ENCODE data around the gene TRIM8. TPM values are rescaled to one million over a fixed set of nuclear protein-coding genes. Genes with fewer than 3 reads are reported as not detected.

Gene TRIM8
- total and polyA plus RNA-seq, 2 of the 8 experiments (the other 6 are each of a cell fraction or from before 2014, with no cell fraction given) = 24.9 to 38.8 TPM

GRCh38 chr10:102650655-102651454 lies 6.6 kb downstream of the TRIM8 start:
- Histone ChIP-seq H3K23me2 (ENCODE audit: low read depth, low read length) (peaks cover 8% of the 10 kb centered on the region; the same call in 1 of the 2 replicates), H3K9ac (replicated peaks in 1 of 4; ENCODE audit: extremely low read depth in 1 of 4, low read depth in 3 of 4, low read length in 3 of 4) (no peak overlapping the region), H3K4me2 (ENCODE audit: insufficient read depth in 1 of 2, low read depth in 2 of 2, low read length in 2 of 2) (peak overlapping the region; percentile 19 to 60; a peak in 1 of 4 replicates), H3K14ac (ENCODE audit: insufficient read length) (no peak overlapping the region), H2BK12ac (ENCODE audit: low read depth, low read length) (peak overlapping the region; percentile 55; the same call in 1 of the 2 replicates), H3K79me1 (ENCODE audit: low read depth, low read length) (peaks cover 35% of the 10 kb centered on the region), H3K36me3 (ENCODE audit: control insufficient read depth in 2 of 4, insufficient read depth in 4 of 4, low read length in 3 of 4) (peaks cover 3 to 8% (median 8%) of the 10 kb centered on the region in 4 experiments; a peak in 5 of 8 replicates), H4K91ac (replicated peaks; ENCODE audit: insufficient read length, low read length) (peak overlapping the region; percentile 86), H3K27ac (ENCODE audit: low read depth, low read length) (peak overlapping the region; percentile 10; the same call in 1 of the 2 replicates), H3K79me2 (ENCODE audit: control insufficient read depth in 1 of 2, insufficient read depth in 2 of 2, low read length in 2 of 2) (peaks cover 0 to 77% of the 10 kb centered on the region in 2 experiments; a peak in 2 of 4 replicates), H3K56ac (replicated peaks; ENCODE audit: insufficient read length, low read depth, low read length) (no peak overlapping the region), H4K20me1 (replicated peaks in 1 of 2; ENCODE audit: control insufficient read depth in 1 of 2, insufficient read depth in 2 of 2, low read length in 2 of 2) (peaks cover 20 to 26% of the 10 kb centered on the region in 2 experiments), H2BK15ac (ENCODE audit: low read length) (peak overlapping the region; percentile 72; the same call in 1 of the 2 replicates), H2BK20ac (ENCODE audit: low read length) (no peak overlapping the region; the same call in 1 of the 2 replicates), H3K9me3 (ENCODE audit: insufficient read depth in 2 of 2, low read depth in 1 of 2, low read length in 1 of 2) (no peaks in the 10 kb centered on the region), H4K5ac (ENCODE audit: insufficient read length, low read depth, low read length) (no peak overlapping the region), H2BK120ac (replicated peaks; ENCODE audit: low read depth, low read length) (no peak overlapping the region), H2BK5ac (ENCODE audit: low read depth, low read length) (peak overlapping the region; percentile 84; the same call in 1 of the 2 replicates), H3K23ac (ENCODE audit: insufficient read length) (no peak overlapping the region), H4K8ac (ENCODE audit: extremely low read depth, insufficient read depth, low read length) (no peak overlapping the region), H2AFZ (ENCODE audit: low read length) (no peak overlapping the region), H3K4ac (replicated peaks; ENCODE audit: insufficient read length, low read depth, low read length) (no peak overlapping the region), H3K4me3 (ENCODE audit: extremely low read depth in 1 of 4, insufficient read depth in 2 of 4, low read depth in 3 of 4, low read length in 4 of 4) (no peak overlapping the region), H3K18ac (ENCODE audit: extremely low read depth, low read length) (peak overlapping the region; percentile 71; the same call in 1 of the 2 replicates), H2AK5ac (ENCODE audit: low read depth, low read length) (peak overlapping the region; percentile 91; the same call in 1 of the 2 replicates), H3K27me3 (replicated peaks in 1 of 4; ENCODE audit: control insufficient read depth in 3 of 4, extremely low read depth in 1 of 4, insufficient read depth in 3 of 4, low read length in 3 of 4) (no peaks in the 10 kb centered on the region), H3K4me1 (replicated peaks in 1 of 4; ENCODE audit: control insufficient read depth in 3 of 4, insufficient read depth in 4 of 4, low read length in 3 of 4) (peaks cover 6 to 54% (median 43%) of the 10 kb centered on the region in 4 experiments)
- ChIA-PET CTCF (ENCODE audit: partially characterized antibody) (interaction anchor here (0.6 to 13.0 kb wide), 14 partner anchors 10 to 95 kb away, joined by 3 to 145 read pairs (median 5); no protein-coding TSS in a partner anchor), POLR2A (ENCODE audit: partially characterized antibody) (interaction anchor here (1.1 to 5.1 kb wide), 6 partner anchors 9 to 64 kb away, joined by 3 to 39 read pairs (median 6); partner anchors contain the start of genes ARL3 and SFXN2)
- FAIRE-seq (no peak), DNase-seq (ENCODE audit: low read depth in 1 of 2, low spot score in 2 of 2) (no peak)
- WGBS, 2 experiments (ENCODE audit: extremely low coverage in 1 of 2, insufficient coverage in 1 of 2, insufficient read length in 1 of 2, insufficient replicate concordance in 2 of 2, low coverage in 1 of 2, low lambda C conversion rate in 2 of 2, missing lambda C conversion rate in 1 of 2) = 80% methylated on average over 9 of the region's 11 CpGs; no CpG with 5 or more reads in 1 of the 2 experiments
- TF ChIP-seq SP2 (IDR thresholded peaks at IDR 0.05; ENCODE audit: low read length) = no peak
- TF ChIP-seq EZH2 (IDR thresholded peaks at IDR 0.05; ENCODE audit: low read depth, low read length, severe bottlenecking) = no peak
- no peak for TF ChIP-seq USF2 (IDR thresholded peaks at IDR 0.05; ENCODE audit: low read length)
- TF ChIP-seq SP4 (IDR thresholded peaks at IDR 0.05; ENCODE audit: low read length) = no peak
- TF ChIP-seq BCL11A (IDR thresholded peaks at IDR 0.05; ENCODE audit: low read depth in 2 of 2, low read length in 2 of 2) = no peak
- TF ChIP-seq EP300 (IDR thresholded peaks at IDR 0.05; ENCODE audit: borderline replicate concordance in 1 of 2, low read depth in 2 of 2, low read length in 2 of 2) = no peak
- TF ChIP-seq BRCA1 (IDR thresholded peaks at IDR 0.05; ENCODE audit: low read depth, low read length) = no peak
- no peak for TF ChIP-seq E2F6 (IDR thresholded peaks at IDR 0.05)
